Measurements from ENCODE around the gene FGD5. TPM values are rescaled to one million over a fixed set of nuclear protein-coding genes. Genes with fewer than 3 reads are reported as not detected.

The FGD5 gene
- total and polyA plus RNA-seq, 9 of the 15 experiments (the other 6 are each of a cell fraction or from before 2014, with no cell fraction given) = 0.18 TPM; not detected in 8

DNA sequence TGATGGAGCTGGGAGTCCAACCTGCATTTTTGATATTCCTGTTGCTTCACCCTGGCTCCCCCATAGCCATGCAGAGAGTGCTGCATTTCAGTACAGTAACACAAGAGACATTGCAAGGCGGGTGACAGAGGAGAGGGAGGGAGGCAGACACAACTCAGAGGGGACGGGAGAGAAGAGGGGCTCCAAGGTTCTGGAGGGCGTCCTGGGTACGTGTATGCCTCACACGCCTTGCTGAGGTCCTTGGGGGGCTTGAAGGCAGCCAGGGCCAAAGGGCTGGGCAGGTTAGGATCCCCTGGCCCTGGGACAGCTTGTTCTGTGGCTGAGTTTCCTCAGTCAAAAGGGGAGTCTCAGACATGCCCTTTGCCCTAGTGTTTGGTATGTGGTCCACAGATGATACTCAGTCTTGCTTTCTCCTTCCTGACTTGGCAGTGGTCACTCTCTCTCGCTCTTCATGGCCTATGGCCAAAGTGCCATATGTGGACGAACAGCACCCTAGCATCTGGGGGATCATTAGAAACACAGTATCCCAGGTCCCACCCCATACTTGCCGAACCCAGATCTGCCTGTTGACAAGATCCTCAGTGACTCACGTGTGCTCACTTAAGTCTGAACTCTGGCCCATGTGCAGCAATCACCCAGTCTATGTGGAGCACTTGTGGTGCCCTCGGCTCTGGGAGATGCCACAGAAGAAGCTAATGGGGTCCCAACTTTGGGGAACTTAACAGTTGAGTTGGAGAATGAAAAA is 52.9 kb downstream of the FGD5 start:
- ATAC-seq = no peak
- POLR2A ChIA-PET = no interaction called here
- intact Hi-C loops (cut with micrococcal nuclease) = no loop called here

More for the DNA sequence above, 52.9 kb downstream of the FGD5 start:
- Histone ChIP-seq H4K20me1 (replicated peaks; ENCODE audit: control insufficient read depth, insufficient read depth, low read length) (0 out of 2 replicates have a peak, but pooled peaks cover 4% of the 10 kb centered on the region), H3K9me1 (ENCODE audit: control insufficient read depth, insufficient read depth, low read length) (no peaks in the 10 kb centered on the region), H3K4me2 (ENCODE audit: insufficient read depth, low read length) (no peak overlapping the region), H2AFZ (ENCODE audit: low read depth, low read length) (no peak overlapping the region), H3K36me3 (ENCODE audit: control insufficient read depth, insufficient read depth, low read length) (no peaks in the 10 kb centered on the region), H3K9ac (ENCODE audit: insufficient read depth in 1 of 2, low read depth in 2 of 2, low read length in 2 of 2) (no peak overlapping the region), H3K4me3 (no peak overlapping the region), H3K79me2 (ENCODE audit: control insufficient read depth, insufficient read depth, low read length) (no peaks in the 10 kb centered on the region), H3K27me3 (ENCODE audit: control insufficient read depth in 2 of 2, insufficient read depth in 2 of 2, low read length in 2 of 2) (peaks cover 41 to 67% of the 10 kb centered on the region in 2 experiments; a peak in 4 of 5 replicates), H3K9me3 (replicated peaks; ENCODE audit: control insufficient read depth, insufficient read depth, low read depth, low read length) (no peaks in the 10 kb centered on the region), H3K4me1 (replicated peaks in 1 of 2; ENCODE audit: control insufficient read depth in 2 of 2, insufficient read depth in 2 of 2, low read length in 2 of 2) (no peaks in the 10 kb centered on the region), H3K27ac (ENCODE audit: extremely low read depth, low read depth, low read length) (no peak overlapping the region)
- WGBS (ENCODE audit: insufficient coverage, low coverage, missing lambda C conversion rate) = 0% methylated on average over 10 of the region's 10 CpGs
- CTCF ChIA-PET (ENCODE audit: low intra/inter-chr PET ratio) = no interaction called here
- no TSS peak for BruUV-seq (replicated peaks)
- in situ Hi-C loops (cut with MboI) = no loop called here
- FAIRE-seq = no peak
- TF ChIP-seq KDM4B (IDR thresholded peaks at IDR 0.05; ENCODE audit: borderline replicate concordance in 2 of 2, low read depth in 1 of 2) = no peak
- no peak for TF ChIP-seq KLF6 (CRISPR knock-in tag; IDR thresholded peaks at IDR 0.05; ENCODE audit: borderline replicate concordance)
- no peak for TF ChIP-seq LEF1 (IDR thresholded peaks at IDR 0.05)
- no peak for TF ChIP-seq ZNF507 (tag; conservative IDR thresholded peaks at IDR 0.05)
- TF ChIP-seq SIX5 (IDR thresholded peaks at IDR 0.05; ENCODE audit: borderline replicate concordance in 1 of 2, insufficient read depth in 1 of 2, low read depth in 1 of 2, low read length in 2 of 2) = no peak
- TF ChIP-seq ETV1 (tag; conservative IDR thresholded peaks at IDR 0.05; ENCODE audit: low read depth) = no peak
- no peak for TF ChIP-seq BRCA1 (IDR thresholded peaks at IDR 0.05)
- TF ChIP-seq BRCA1 (CRISPR knock-in tag; IDR thresholded peaks at IDR 0.05) = no peak
- no peak for TF ChIP-seq MAZ (CRISPR knock-in tag; conservative IDR thresholded peaks at IDR 0.05 in 1 of 2, IDR thresholded peaks at IDR 0.05 in 1 of 2)
- no peak for TF ChIP-seq ZNF57 (CRISPR knock-in tag; IDR thresholded peaks at IDR 0.05)
- TF ChIP-seq EWSR1 (IDR thresholded peaks at IDR 0.05; ENCODE audit: borderline replicate concordance, low read depth, partially characterized antibody) = no peak
- TF ChIP-seq ZNF75A (CRISPR knock-in tag; IDR thresholded peaks at IDR 0.05) = no peak
- no peak for TF ChIP-seq SMARCE1 (IDR thresholded peaks at IDR 0.05)
- TF ChIP-seq, protein P1, sequence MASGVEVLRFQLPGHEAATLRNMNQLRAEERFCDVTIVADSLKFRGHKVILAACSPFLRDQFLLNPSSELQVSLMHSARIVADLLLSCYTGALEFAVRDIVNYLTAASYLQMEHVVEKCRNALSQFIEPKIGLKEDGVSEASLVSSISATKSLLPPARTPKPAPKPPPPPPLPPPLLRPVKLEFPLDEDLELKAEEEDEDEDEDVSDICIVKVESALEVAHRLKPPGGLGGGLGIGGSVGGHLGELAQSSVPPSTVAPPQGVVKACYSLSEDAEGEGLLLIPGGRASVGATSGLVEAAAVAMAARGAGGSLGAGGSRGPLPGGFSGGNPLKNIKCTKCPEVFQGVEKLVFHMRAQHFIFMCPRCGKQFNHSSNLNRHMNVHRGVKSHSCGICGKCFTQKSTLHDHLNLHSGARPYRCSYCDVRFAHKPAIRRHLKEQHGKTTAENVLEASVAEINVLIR (CRISPR knock-in tag; IDR thresholded peaks at IDR 0.05) = no peak
- DNase-seq (ENCODE audit: extremely low read depth in 1 of 4, low spot score in 3 of 4) = no peak

Data from K562 (cell line).